Transverse colon (tissue), 4 donors: Measurements from ENCODE around the gene TEX19. TPM values are rescaled to one million over a fixed set of nuclear protein-coding genes. Genes with fewer than 3 reads are reported as not detected.

Experiments
- DNase-seq: peaks from one replicate; pipeline ENCODE4 v3.0.0-alpha.2; 2019
- H3K27ac ChIP-seq, 4 donors: fragments of 200-600 bp; sonication (generic); 2 replicates each; pipeline ENCODE4 v1.5.1; 2016 to 2018; ENCODE audit warnings: inconsistent platforms in 4 of 4
- H3K27me3 ChIP-seq: fragments of 200-600 bp; sonication (generic); 2 replicates; pipeline ENCODE4 v1.5.1; 2017; ENCODE audit warnings: inconsistent platforms
- H3K36me3 ChIP-seq, 4 donors: fragments of 200-600 bp; sonication (generic); 2 replicates each; pipeline ENCODE4 v1.5.1; 2017 to 2019; ENCODE audit warnings: inconsistent platforms in 4 of 4
- H3K4me1 ChIP-seq, 4 donors: fragments of 200-600 bp; sonication (generic); 2 replicates each; pipeline ENCODE4 v1.5.1; 2017 to 2020; ENCODE audit warnings: inconsistent platforms in 4 of 4
- H3K4me3 ChIP-seq, 4 donors: fragments of 200-600 bp; sonication (generic); 1 replicate in 1 of 4; 2 replicates in 3 of 4; pipeline versions ENCODE4 v1.5.1 to v1.6.1; 2017 to 2019; ENCODE audit warnings: inconsistent platforms in 4 of 4
- H3K9me3 ChIP-seq, 2 donors: fragments of 200-600 bp; sonication (generic); 2 replicates each; pipeline ENCODE4 v1.5.1; 2017 to 2019; ENCODE audit warnings: inconsistent platforms in 2 of 2
- CTCF ChIP-seq, 5 experiments: fragments of 200-600 bp in 3 of 5; fragments of 450-650 bp in 2 of 5; sonication (generic) in 3 of 5; IDR thresholded peaks; 1 replicate in 2 of 5; 2 replicates in 3 of 5; pipeline ENCODE4 v1.5.1; 2016 to 2017; ENCODE audit warnings: antibody characterized with exemption in 5 of 5, inconsistent platforms in 3 of 5, mild to moderate bottlenecking in 2 of 5, moderate library complexity in 1 of 5
- EP300 ChIP-seq: sonication (generic); formaldehyde crosslinking; IDR thresholded peaks from one replicate; pipeline ENCODE4 v1.6.1; 2017; ENCODE audit warnings: antibody characterized with exemption, low read depth
- POLR2A ChIP-seq: fragments of 450-650 bp; IDR thresholded peaks from one replicate; pipeline ENCODE4 v1.6.1; 2016; ENCODE audit warnings: antibody characterized with exemption, mild to moderate bottlenecking, moderate library complexity
- POLR2AphosphoS5 ChIP-seq, 3 donors: sonication (generic); formaldehyde crosslinking; IDR thresholded peaks; one replicate each; pipeline ENCODE4 v1.6.1; 2016; ENCODE audit warnings: antibody characterized with exemption in 3 of 3
- WGBS, 2 donors: methylation state at CpG; one replicate each; pipeline ENCODE4 v1.1.5; 2018; ENCODE audit warnings: low coverage in 1 of 2; 5-methylcytosine and 5-hydroxymethylcytosine counted together
- in situ Hi-C, 4 donors: fragments of 200-750 bp; cut with MboI; loops; one replicate each; pipeline versions ENCODE4 v1.15.0 to v1.15.1; 2017; ENCODE audit warnings: low sequenced_read_pairs in 3 of 4, low pct_ligation_motif_present in 1 of 4, low pct_unique_long_range_greater_than_20kb in 1 of 4
- intact Hi-C: fragments of 100-400 bp; cut with DNase I; formaldehyde crosslinking; loops from one replicate; pipeline ENCODE4 v1.15.1; 2023; ENCODE audit warnings: low total_unique reads
- total RNA-seq, 4 donors: library from RNA; depleted of rRNA; stranded (reverse); fragments of >200 nt; gene quantifications; one replicate each; pipeline ENCODE4 v1.1.0, GENCODE V29; 2016

The TEX19 gene
- total RNA-seq, 4 donors from 2014 or later = not detected

- Histone ChIP-seq H3K9me3 (no peaks in the 10 kb centered on the region), H3K27ac (peak overlapping the region in 1 of 4 donors; percentile 5), H3K27me3 (peaks cover 36% of the 10 kb centered on the region), H3K4me3 (no peak overlapping the region), H3K4me1 (peaks cover 0 to 11% (median 1%) of the 10 kb centered on the region in 4 donors), H3K36me3 (no peaks in the 10 kb centered on the region)
- DNase-seq = peak; percentile 86
- in situ Hi-C loops (loop anchor here in 2 of 4 donors (5.0 to 10.0 kb wide), 3 partner anchors 63 to 203 kb away; partner anchors contain the start of genes HEXD (in 2 of the 2) and OGFOD3 (in 2 of the 2)), intact Hi-C loops (loop anchor here (5.0 kb wide), 1 partner anchor 420 kb away; no protein-coding TSS in a partner anchor)
- WGBS, 2 donors = 47% methylated on average over 20 of the region's 26 CpGs; no CpG with 5 or more reads in 1 of the 2 donors
- TF ChIP-seq EP300 (no peak), CTCF (IDR thresholded peaks at IDR 0.05) (peak; percentile 93 to 98 (median 95))
These were observed 7.1 kb upstream of the TEX19 start for GRCh38 chr17:82351713-82352488.

DNA sequence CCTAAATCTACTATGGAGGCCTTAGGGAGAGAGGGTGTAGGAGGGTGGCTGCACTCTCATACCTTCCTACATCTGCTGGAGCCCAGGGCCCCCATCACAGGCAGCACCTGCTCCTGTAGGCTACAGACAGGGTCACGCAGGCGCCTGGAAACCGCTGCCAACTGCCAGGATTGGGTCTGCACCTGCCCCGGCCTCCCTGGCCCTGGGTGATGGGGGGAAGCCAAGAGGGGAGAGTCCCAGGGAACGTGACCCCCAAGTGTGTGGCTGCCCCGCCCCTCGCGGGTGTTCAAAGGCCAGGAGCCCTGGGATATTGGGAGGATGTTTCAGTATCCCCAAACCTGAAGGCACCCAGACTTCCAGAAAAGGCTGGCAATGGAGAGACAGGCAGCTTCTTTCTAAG, 5.6 kb upstream of the TEX19 start:
- H3K27ac ChIP-seq = no peak overlapping the region
- intact Hi-C loops = loop anchor here (5.0 kb wide), 1 partner anchor 419 kb away; no protein-coding TSS in a partner anchor
- H3K4me1 ChIP-seq = peaks cover 0 to 9% (median 0%) of the 10 kb centered on the region in 4 donors
- TF ChIP-seq POLR2AphosphoS5 (IDR thresholded peaks at IDR 0.05) (no peak), EP300 (no peak), POLR2A (no peak), CTCF (IDR thresholded peaks at IDR 0.05) (no peak)
- H3K4me3 ChIP-seq = no peak overlapping the region
- 72% methylated on average over 8 of the region's 8 CpGs; no CpG with 5 or more reads in 1 of the 2 donors for WGBS, 2 donors
- no peaks in the 10 kb centered on the region for H3K9me3 ChIP-seq
- peaks cover 41% of the 10 kb centered on the region for H3K27me3 ChIP-seq
- in situ Hi-C loops = loop anchor here in 2 of 4 donors (5.0 to 10.0 kb wide), 3 partner anchors 61 to 201 kb away; partner anchors contain the start of genes HEXD (in 2 of the 2) and OGFOD3 (in 2 of the 2)
- H3K36me3 ChIP-seq = no peaks in the 10 kb centered on the region
- DNase-seq = no peak

- Histone ChIP-seq H3K36me3 (no peaks in the 10 kb centered on the region), H3K27ac (no peak overlapping the region), H3K4me1 (peaks cover 0 to 6% (median 0%) of the 10 kb centered on the region in 4 donors), H3K9me3 (no peaks in the 10 kb centered on the region), H3K4me3 (no peak overlapping the region), H3K27me3 (peaks cover 46% of the 10 kb centered on the region)
- in situ Hi-C loops (loop anchor here in 3 of 4 donors (5.0 to 10.0 kb wide), 4 partner anchors 52 to 200 kb away; partner anchors contain the start of genes HEXD (in 2 of the 3) and OGFOD3 (in 2 of the 3)), intact Hi-C loops (loop anchor here (5.0 kb wide), 2 partner anchors 57 to 417 kb away; no protein-coding TSS in a partner anchor)
- no peak for TF ChIP-seq POLR2AphosphoS5 (IDR thresholded peaks at IDR 0.05)
- no peak for TF ChIP-seq POLR2A
- no peak for TF ChIP-seq CTCF (IDR thresholded peaks at IDR 0.05)
- TF ChIP-seq EP300 = no peak
- no peak for DNase-seq
- 75 to 81% methylated on average over 2 to 7 of the region's 7 CpGs for WGBS, 2 donors
These were observed 4.2 kb upstream of the TEX19 start for GRCh38 chr17:82354804-82355308.

- Histone ChIP-seq H3K36me3 (no peaks in the 10 kb centered on the region), H3K27me3 (peaks cover 42% of the 10 kb centered on the region), H3K27ac (no peak overlapping the region), H3K4me1 (peaks cover 0 to 6% (median 0%) of the 10 kb centered on the region in 4 donors), H3K4me3 (no peak overlapping the region), H3K9me3 (no peaks in the 10 kb centered on the region)
- DNase-seq = no peak
- WGBS, 2 donors = 0 to 74% methylated on average over 1 to 10 of the region's 11 CpGs
- no peak for TF ChIP-seq EP300
- TF ChIP-seq POLR2AphosphoS5 (IDR thresholded peaks at IDR 0.05) = no peak
- TF ChIP-seq CTCF (IDR thresholded peaks at IDR 0.05) = no peak
- TF ChIP-seq POLR2A = no peak
- in situ Hi-C loops (loop anchor here in 2 of 4 donors (5.0 to 10.0 kb wide), 3 partner anchors 51 to 199 kb away; partner anchors contain the start of genes HEXD (in 1 of the 2) and OGFOD3 (in 1 of the 2)), intact Hi-C loops (loop anchor here (5.0 kb wide), 1 partner anchor 56 kb away; no protein-coding TSS in a partner anchor)
These were observed 3.1 kb upstream of the TEX19 start for GRCh38 chr17:82355770-82356427.
